ENCODE results near the gene CACNG1.

- no peak for TF ChIP-seq TCF12 (IDR thresholded peaks at IDR 0.05)
- no peak for TF ChIP-seq EZH2phosphoT487 (IDR thresholded peaks at IDR 0.05; ENCODE audit: borderline replicate concordance, low read depth)
- no peak for TF ChIP-seq CTCF (IDR thresholded peaks at IDR 0.05)
- TF ChIP-seq SIN3A (IDR thresholded peaks at IDR 0.05; ENCODE audit: borderline replicate concordance, low read depth, low read length): no peak
- TF ChIP-seq REST (IDR thresholded peaks at IDR 0.05; ENCODE audit: low read depth, low read length): no peak
- TF ChIP-seq USF2 (IDR thresholded peaks at IDR 0.05; ENCODE audit: borderline replicate concordance, low read depth, low read length): no peak
- no peak for TF ChIP-seq PBX3 (IDR thresholded peaks at IDR 0.05)
- TF ChIP-seq MEF2A (IDR thresholded peaks at IDR 0.05; ENCODE audit: borderline replicate concordance, low read depth): no peak
- TF ChIP-seq POLR2AphosphoS5 (IDR thresholded peaks at IDR 0.05; ENCODE audit: low read depth, low read length): no peak
- no peak for TF ChIP-seq JUND (IDR thresholded peaks at IDR 0.05)
- TF ChIP-seq MAX (IDR thresholded peaks at IDR 0.05; ENCODE audit: low read depth): no peak
Observed at GRCh38 chr17:67033613-67034012, 10.7 kb upstream of the CACNG1 start.
